Caco-2 (cell line): ENCODE measurements around the gene C8G. TPM values are rescaled to one million over a fixed set of nuclear protein-coding genes. Genes with fewer than 3 reads are reported as not detected.

Experiments
- BruUV-seq: library from RNA; stranded (reverse); fragments of 400-500 nt; replicated peaks from 2 replicates; lab custom pipeline; 2021; lab: Mats Ljungman, UMichigan
- CTCF ChIA-PET: fragments of 300-600 bp; sonication (Branson Sonifier 250); formaldehyde crosslinking; loops from one replicate; lab custom pipeline; 2022; ENCODE audit warnings: antibody characterized with exemption; lab: Charles Lee
- POLR2A ChIA-PET: fragments of 300-600 bp; sonication (Branson Sonifier 250); formaldehyde crosslinking; loops from one replicate; lab custom pipeline; 2022; ENCODE audit warnings: antibody characterized with exemption; lab: Charles Lee
- DNase-seq, 2 experiments: peaks; one replicate each; pipeline versions ENCODE4 v3.0.0 to v3.0.0-alpha.2; 2020 to 2022
- H3K27me3 ChIP-seq: replicated peaks from 2 replicates; pipeline ENCODE4 v1.6.0; 2011; ENCODE audit warnings: low read length; ENCODE audit not compliant: control insufficient read depth, insufficient read depth
- H3K36me3 ChIP-seq: 2 replicates; pipeline ENCODE4 v1.5.1; 2011; ENCODE audit warnings: low read length; ENCODE audit not compliant: control insufficient read depth, insufficient read depth
- H3K4me1 ChIP-seq: fragments of 250-450 bp; sonication (Bioruptor Pico); 2 replicates; pipeline ENCODE4 v1.5.1; 2020; ENCODE audit warnings: mild to moderate bottlenecking
- H3K4me3 ChIP-seq: 2 replicates; pipeline ENCODE4 v1.5.1; 2011; ENCODE audit warnings: low read depth, mild to moderate bottlenecking, control low read depth, low read length
- H3K9me3 ChIP-seq: fragments of 250-450 bp; sonication (Bioruptor Pico); 2 replicates; pipeline ENCODE4 v1.5.1; 2020; ENCODE audit warnings: mild to moderate bottlenecking, moderate library complexity
- H3K27ac Mint-ChIP-seq: one replicate; pipeline ENCODE4 v1.8.0; 2022; ENCODE audit warnings: mixed read lengths; ENCODE audit not compliant: unreplicated experiment
- H3K27me3 Mint-ChIP-seq: one replicate; pipeline ENCODE4 v1.8.0; 2022; ENCODE audit warnings: mixed read lengths; ENCODE audit not compliant: insufficient read depth, unreplicated experiment
- H3K36me3 Mint-ChIP-seq: one replicate; pipeline ENCODE4 v1.8.0; 2022; ENCODE audit warnings: mild to moderate bottlenecking, mixed read lengths; ENCODE audit not compliant: insufficient read depth, unreplicated experiment
- H3K4me1 Mint-ChIP-seq: one replicate; pipeline ENCODE4 v1.8.0; 2022; ENCODE audit warnings: low read depth, mixed read lengths; ENCODE audit not compliant: unreplicated experiment
- H3K4me3 Mint-ChIP-seq: one replicate; pipeline ENCODE4 v1.8.0; 2022; ENCODE audit warnings: mild to moderate bottlenecking, moderate library complexity, mixed read lengths; ENCODE audit not compliant: unreplicated experiment
- H3K9me3 Mint-ChIP-seq: one replicate; pipeline ENCODE4 v1.8.0; 2022; ENCODE audit warnings: mixed read lengths; ENCODE audit not compliant: unreplicated experiment
- intact Hi-C: fragments of 100-400 bp; cut with micrococcal nuclease; formaldehyde crosslinking; loops from one replicate; pipeline ENCODE4 v1.10.0; 2022; ENCODE audit not compliant: unreplicated experiment
- total RNA-seq: library from RNA; stranded (reverse); gene quantifications from 2 replicates; pipeline ENCODE4 v1.2.3, GENCODE V29; 2022
- TF ChIP-seq, protein P1 (sequence below), 2 experiments: fragments of 200-600 bp in 1 of 2; IDR thresholded peaks; 1 replicate in 1 of 2; 2 replicates in 1 of 2; pipeline versions ENCODE4 v1.5.1 to v1.8.0; 2011 to 2022; ENCODE audit warnings: antibody characterized with exemption in 1 of 2, control low read depth in 1 of 2, inconsistent platforms in 1 of 2, low read depth in 1 of 2, low read length in 1 of 2, mild to moderate bottlenecking in 1 of 2, moderate library complexity in 1 of 2; ENCODE audit not compliant: insufficient read depth in 1 of 2, severe bottlenecking in 1 of 2, unreplicated experiment in 1 of 2

The C8G gene
- total RNA-seq, 1 experiment from 2014 or later: 0.77 TPM

DNA sequence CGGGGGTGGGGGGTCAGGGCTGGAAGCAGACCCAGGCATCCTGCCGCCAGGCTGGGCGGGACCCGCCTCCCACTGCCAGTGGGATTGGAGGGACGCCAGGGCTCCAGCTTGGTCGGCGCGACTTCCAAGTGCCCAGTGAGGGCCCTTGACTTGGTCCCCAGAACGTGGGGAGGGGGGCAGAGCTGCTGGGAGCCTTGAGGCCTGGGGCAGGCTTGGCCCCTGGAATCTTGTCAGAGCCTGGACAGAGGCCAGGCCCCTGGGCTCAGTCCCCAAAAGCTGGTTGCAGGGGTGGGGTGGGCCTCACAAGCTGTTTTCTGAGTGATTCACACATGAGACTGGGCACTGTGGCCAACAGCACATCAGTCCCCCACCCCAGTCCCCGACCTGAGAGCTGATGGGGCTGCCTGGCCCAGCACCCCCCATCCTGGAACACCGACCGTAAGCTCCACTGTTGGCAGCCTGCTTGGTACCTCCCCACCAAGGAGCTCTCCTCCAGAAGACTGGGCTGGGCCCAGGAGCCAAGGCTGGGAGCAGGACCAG, 50.8 kb downstream of the C8G start:
- ChIA-PET CTCF (interaction anchor here (0.5 to 2.8 kb wide), 9 partner anchors 18 to 91 kb away, joined by 3 to 13 read pairs (median 4); partner anchors contain the start of genes FBXW5, MAN1B1 and NPDC1), POLR2A (no interaction called here)
- no peak for DNase-seq
- H3K4me1 ChIP-seq: peaks cover 38% of the 10 kb centered on the region
- H3K36me3 Mint-ChIP-seq: peaks cover 41% of the 10 kb centered on the region
- H3K4me3 Mint-ChIP-seq: peak overlapping the region; percentile 67
- H3K27me3 ChIP-seq: no peaks in the 10 kb centered on the region
- intact Hi-C loops: loop anchor here (2.0 kb wide), 1 partner anchor 47 kb away; no protein-coding TSS in a partner anchor
- TF ChIP-seq, protein P1, sequence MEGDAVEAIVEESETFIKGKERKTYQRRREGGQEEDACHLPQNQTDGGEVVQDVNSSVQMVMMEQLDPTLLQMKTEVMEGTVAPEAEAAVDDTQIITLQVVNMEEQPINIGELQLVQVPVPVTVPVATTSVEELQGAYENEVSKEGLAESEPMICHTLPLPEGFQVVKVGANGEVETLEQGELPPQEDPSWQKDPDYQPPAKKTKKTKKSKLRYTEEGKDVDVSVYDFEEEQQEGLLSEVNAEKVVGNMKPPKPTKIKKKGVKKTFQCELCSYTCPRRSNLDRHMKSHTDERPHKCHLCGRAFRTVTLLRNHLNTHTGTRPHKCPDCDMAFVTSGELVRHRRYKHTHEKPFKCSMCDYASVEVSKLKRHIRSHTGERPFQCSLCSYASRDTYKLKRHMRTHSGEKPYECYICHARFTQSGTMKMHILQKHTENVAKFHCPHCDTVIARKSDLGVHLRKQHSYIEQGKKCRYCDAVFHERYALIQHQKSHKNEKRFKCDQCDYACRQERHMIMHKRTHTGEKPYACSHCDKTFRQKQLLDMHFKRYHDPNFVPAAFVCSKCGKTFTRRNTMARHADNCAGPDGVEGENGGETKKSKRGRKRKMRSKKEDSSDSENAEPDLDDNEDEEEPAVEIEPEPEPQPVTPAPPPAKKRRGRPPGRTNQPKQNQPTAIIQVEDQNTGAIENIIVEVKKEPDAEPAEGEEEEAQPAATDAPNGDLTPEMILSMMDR (IDR thresholded peaks at IDR 0.05; ENCODE audit: insufficient read depth in 1 of 2, low read depth in 1 of 2, low read length in 1 of 2, severe bottlenecking in 1 of 2, unreplicated experiment in 1 of 2): no peak
- H3K4me1 Mint-ChIP-seq: peaks cover 10% of the 10 kb centered on the region
- H3K9me3 ChIP-seq: no peaks in the 10 kb centered on the region
- no TSS peak for BruUV-seq
- no peaks in the 10 kb centered on the region for H3K9me3 Mint-ChIP-seq
- peak overlapping the region; percentile 34; the same call in 1 of the 2 replicates for H3K4me3 ChIP-seq
- no peaks in the 10 kb centered on the region for H3K36me3 ChIP-seq
- H3K27me3 Mint-ChIP-seq: no peaks in the 10 kb centered on the region
- no peak overlapping the region for H3K27ac Mint-ChIP-seq

Other genes starting within 250 kb of the C8G start
- 40.4 and 40.6 TPM in 2 replicates for gene DIPK1B, start 232.7 kb upstream of the C8G start, total RNA-seq
- not detected in 2 replicates for gene LCN10, start 202.3 kb upstream of the C8G start, total RNA-seq
- gene LCN6, start 196.7 kb upstream of the C8G start, total RNA-seq: not detected in 2 replicates
- gene LCN8, start 187.0 kb upstream of the C8G start, total RNA-seq: not detected in 2 replicates
- not detected in 2 replicates for gene LCN15, start 180.7 kb upstream of the C8G start, total RNA-seq
- gene TMEM141, start 153.9 kb upstream of the C8G start, total RNA-seq: 107 and 122 TPM in 2 replicates
- gene CCDC183, start 148.9 kb upstream of the C8G start, total RNA-seq: 4.2 and 5.8 TPM in 2 replicates
- 134 and 138 TPM in 2 replicates for gene RABL6, start 137.3 kb upstream of the C8G start, total RNA-seq
- gene AJM1, start 102.8 kb upstream of the C8G start, total RNA-seq: 3.6 and 4.2 TPM in 2 replicates
- 103 and 105 TPM in 2 replicates for gene PHPT1, start 95.8 kb upstream of the C8G start, total RNA-seq
- 8.8 and 10.8 TPM in 2 replicates for gene MAMDC4, start 92.9 kb upstream of the C8G start, total RNA-seq
- 429 and 476 TPM in 2 replicates for gene EDF1, start 78.9 kb upstream of the C8G start, total RNA-seq
- gene TRAF2, start 58.7 kb upstream of the C8G start, total RNA-seq: 41.7 and 50.0 TPM in 2 replicates
- gene FBXW5, start 505 bp upstream of the C8G start, total RNA-seq: 66.8 and 76.1 TPM in 2 replicates
- gene LCN12, start 7.0 kb downstream of the C8G start, total RNA-seq: 20.0 and 23.2 TPM in 2 replicates
- not detected in 2 replicates for gene PTGDS, start 32.3 kb downstream of the C8G start, total RNA-seq
- gene LCNL1, start 37.8 kb downstream of the C8G start, total RNA-seq: not detected in 2 replicates
- gene PAXX, start 47.2 kb downstream of the C8G start, total RNA-seq: 66.2 TPM in 2 replicates
- gene CLIC3, start 51.3 kb downstream of the C8G start, total RNA-seq: 4.5 and 4.7 TPM in 2 replicates
- gene ABCA2, start 83.0 kb downstream of the C8G start, total RNA-seq: 22.6 and 27.3 TPM in 2 replicates
- not detected in 2 replicates for gene FUT7, start 86.8 kb downstream of the C8G start, total RNA-seq
- gene NPDC1, start 100.9 kb downstream of the C8G start, total RNA-seq: 44.1 and 49.2 TPM in 2 replicates
- 2.9 and 3.4 TPM in 2 replicates for gene ENTPD2, start 108.8 kb downstream of the C8G start, total RNA-seq
- gene SAPCD2, start 125.3 kb downstream of the C8G start, total RNA-seq: 53.3 and 57.5 TPM in 2 replicates
- 22.7 and 24.6 TPM in 2 replicates for gene UAP1L1, start 132.3 kb downstream of the C8G start, total RNA-seq
- gene MAN1B1, start 141.7 kb downstream of the C8G start, total RNA-seq: 57.7 and 58.0 TPM in 2 replicates
- 230 and 247 TPM in 2 replicates for gene DPP7, start 169.5 kb downstream of the C8G start, total RNA-seq
- gene GRIN1, start 193.9 kb downstream of the C8G start, total RNA-seq: 1.9 and 3.7 TPM in 2 replicates
- 2.9 and 3.0 TPM in 2 replicates for gene LRRC26, start 224.8 kb downstream of the C8G start, total RNA-seq
- gene TMEM210, start 226.8 kb downstream of the C8G start, total RNA-seq: 0.70 TPM in 1 of 2 replicates, not detected in the other
- gene ANAPC2, start 243.3 kb downstream of the C8G start, total RNA-seq: 66.8 and 67.5 TPM in 2 replicates
- 62.3 and 62.7 TPM in 2 replicates for gene SSNA1, start 243.4 kb downstream of the C8G start, total RNA-seq